Measurements from ENCODE around the gene MFSD12.
A peak's percentile ranks its signal among the peaks of the same experiment; 100 is the strongest.

Gene MFSD12

DNA sequence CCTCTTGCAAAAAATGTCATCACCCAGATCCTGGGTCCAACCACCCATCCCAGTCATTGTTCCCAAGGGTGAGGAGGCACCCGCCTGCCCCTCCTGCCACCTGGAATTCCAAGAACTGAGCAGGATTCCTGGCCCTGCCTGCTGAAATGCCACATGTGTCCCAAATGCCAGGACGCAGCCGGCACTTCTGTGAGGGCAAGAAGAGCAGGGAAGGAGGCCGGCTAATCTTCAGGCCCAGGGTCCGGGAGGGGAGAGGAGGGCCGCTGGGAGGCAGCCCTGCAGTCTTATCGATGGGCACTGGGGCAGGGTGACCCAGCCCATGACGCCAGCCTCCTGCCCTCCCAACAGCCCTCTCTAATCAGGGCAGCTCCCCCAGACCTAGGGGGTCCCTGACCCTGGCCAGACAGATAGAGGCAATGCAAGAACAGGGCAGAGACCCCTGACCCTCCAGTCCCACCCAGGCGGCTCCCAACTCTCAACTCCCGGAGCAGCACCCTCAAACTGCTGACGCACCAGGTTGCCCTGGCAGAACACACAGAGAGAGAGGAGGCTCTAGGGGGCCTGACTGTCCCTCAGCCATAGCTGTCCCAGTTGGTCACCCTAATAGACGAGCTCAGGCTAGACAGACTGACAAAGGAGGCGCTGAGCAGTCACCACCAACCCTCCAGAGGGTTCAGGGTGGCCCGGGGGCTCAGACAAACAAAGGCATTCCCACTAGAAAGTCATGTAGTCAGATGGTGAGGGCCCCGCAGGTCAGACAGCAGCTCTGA is 1.5 kb downstream of the MFSD12 start:
- DNase-seq = no peak

DNA sequence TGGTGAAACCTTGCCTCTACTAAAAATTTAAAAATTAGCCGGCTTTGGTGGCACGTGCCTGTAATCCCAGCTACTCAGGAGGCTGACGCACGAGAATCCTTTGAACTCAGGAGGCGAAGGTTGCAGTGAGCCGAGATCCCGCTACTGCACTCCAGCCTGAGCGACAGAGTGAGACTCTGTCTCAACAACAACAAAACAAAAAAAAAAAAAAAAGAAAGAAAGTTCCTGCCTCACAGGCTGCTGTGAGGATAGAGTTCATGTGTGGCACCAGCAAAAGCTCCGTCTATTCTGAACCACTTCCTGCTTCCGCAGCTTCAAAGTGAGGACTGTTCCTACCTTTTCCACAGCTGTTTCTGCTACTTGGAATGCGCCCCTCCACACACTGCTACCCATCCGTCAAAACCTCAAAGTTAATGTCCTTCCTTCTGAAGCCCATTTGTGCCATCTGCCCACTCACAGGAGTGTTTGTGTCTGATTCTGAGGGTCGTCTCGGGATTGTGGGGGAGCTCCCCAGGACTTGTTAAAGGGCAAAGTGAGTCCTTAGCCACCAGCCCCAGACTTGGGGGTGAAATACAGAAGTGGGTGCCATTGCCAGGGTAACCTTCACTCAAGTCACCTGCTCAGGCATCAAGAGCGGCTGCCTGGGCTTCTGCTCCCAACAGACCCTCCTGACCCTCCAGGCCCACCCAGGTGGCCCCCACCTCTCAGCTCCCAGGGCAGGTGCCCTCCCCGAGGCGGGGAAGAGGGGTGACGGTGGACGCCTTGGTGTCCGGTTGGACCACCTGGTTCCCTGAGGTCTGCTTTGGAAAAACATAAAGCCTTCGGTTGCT is 2.9 kb downstream of the MFSD12 start:
- DNase-seq = no peak

DNA sequence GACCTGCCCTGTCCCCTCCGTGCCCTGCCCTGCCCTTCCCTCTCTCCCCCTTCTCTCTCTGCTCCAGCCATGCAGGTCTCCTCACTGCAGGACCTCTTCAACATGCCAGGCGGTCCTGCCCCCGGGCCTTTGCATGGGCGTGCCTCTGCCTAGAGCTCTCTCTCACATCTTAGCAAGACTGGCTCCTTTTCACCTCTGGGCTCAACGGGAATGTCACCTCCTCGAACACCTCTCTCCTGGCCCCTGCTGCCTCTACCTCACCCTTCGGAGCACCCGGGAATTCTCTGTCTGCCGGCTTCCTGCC is 5.6 kb downstream of the MFSD12 start:
- no peak for DNase-seq

DNA sequence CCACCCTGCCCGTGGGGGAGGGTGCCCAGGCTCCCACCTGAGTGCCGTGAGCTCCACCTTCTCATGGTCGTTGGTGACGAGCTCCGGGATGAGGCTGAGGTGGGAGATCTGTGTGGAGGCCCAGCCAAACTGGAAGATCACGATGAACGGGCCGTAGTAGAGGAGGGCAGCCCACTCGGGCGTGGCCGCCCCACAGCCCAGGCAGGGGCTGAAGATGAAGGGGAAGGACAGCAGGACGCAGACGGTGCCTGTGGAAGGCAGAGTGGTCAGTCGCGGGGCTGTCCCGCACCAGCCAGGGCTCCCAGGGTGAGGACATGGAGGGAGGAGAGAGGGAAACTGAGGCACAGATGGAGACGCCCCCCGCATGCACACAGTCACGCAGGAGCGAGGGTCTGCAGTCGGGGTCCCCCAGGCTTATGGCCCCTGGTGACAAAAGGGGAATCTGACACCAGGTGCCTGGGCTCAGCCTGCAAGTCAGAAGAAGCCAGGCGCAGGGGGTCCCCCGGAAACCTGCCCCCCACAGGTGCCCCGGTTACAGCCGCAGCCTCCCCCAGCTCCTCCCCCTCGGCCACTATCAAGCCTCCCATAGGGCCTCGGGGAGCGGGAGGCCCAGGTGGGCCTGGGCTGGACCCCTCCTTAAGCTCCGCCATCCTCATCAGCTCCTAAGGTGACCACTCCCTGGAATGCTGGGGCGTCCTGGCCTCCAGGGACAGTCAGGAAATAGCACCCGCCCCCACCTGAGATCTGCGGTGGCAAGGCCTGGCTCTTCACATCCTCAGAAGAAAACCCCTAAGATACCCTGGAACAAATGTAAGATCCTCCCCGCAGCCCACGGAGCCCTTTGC is 6.2 kb downstream of the MFSD12 start:
- DNase-seq = no peak

DNA sequence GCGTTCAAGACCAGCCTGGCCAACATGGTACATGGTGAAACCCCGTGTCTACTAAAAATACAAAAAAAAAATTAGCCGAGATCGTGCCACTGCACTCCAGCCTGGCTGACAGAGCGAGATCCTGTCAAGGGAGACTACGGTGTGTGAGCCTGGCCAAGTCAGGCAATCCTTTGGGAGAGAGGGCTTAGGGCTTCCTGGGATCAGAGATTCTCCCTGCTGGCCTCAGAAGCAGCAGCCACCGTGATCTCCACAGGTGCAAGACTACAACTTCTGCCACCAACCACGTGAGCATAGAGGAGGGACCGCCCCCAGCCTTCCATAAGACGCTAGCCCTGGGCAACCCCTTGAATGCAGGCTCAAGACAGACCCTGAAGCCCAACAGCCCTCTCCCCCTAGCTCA is 7.6 kb downstream of the MFSD12 start:
- DNase-seq = no peak

DNA sequence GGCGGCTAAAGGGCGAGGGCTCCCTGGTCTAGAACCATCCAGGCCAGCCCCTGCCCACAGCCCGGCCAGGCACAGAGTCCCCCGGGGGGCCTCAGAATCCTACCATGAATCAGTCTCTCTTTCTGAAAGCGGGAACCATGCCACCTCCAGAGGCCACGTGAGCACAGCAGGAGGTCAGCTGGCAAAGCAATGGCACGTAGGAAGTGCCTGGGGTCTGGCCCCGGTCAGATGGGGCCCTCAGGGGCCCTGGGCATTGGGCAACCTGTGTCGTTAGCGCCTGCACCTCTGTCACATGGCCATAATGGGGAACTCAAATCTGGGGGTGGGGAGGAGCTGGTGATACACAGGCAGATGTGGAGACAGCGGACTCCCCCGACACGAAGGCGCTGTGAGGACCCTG is 8.8 kb downstream of the MFSD12 start:
- DNase-seq = no peak

DNA sequence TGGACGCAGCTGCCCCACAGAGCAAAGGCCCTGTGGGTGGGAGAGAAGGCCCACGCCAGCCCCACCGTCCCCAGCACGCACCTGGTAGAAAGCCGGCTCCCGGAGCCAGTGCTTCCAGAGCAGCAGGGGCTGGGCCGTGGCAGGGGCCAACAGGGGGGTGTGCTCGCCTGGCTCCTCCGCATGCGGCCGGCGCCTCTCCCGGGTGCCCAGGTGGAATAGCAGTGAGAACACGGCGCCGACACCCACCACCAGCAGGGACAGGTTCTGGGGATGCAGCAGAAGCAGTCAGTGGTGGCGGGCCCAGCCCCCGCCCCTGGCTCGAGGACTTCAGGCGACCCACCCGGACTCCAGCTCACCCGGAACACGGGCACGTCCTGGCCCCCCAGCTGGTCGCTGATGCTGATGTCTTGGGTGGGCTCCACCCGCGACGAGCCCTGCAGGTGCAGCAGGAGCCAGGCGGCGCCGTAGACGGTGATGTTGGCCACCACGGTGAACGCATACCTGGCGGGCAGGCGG is 9.6 kb downstream of the MFSD12 start:
- DNase-seq = no peak

DNA sequence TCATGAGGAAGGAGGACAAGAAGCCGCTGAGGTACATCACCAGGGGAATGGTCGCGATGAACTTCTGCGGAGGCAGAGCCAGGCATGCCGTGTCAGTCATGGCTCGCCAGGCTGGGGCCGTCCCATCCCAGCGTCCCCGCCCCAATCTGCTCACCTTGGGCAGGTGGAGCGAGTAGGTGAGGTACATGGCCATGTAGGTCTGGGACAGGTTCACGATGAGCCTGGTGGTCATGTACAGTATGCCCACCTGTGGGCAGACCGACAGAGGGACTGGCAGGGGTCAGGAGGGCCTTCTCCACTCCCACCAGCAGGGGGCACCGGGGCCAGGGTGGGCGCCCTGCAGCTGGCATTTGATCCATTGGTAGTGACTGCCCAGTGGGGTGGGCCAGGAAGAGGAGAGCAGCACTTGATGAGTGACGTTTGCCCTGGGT is 10.1 kb downstream of the MFSD12 start:
- peak in 1 of 4 experiments; percentile 31 for DNase-seq

DNA sequence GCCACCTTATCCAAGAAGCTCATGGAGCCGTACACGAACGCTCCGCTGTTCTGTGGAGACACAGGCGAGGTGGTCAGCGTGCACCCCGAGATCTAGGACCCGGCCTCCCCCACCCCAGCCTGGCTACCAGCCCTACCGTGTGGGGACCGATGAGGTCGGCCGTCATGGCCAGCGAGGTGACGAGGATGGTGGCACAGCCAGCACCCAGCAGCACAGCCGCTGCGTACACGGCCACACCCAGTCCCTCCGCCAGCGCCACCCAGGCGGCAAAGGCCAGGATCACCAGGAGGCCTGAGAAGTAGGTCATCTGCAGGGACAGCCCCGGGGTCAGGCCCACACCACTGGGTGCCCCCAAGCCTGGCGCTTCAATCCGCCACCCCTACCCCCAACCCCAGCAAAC is 11.3 kb downstream of the MFSD12 start:
- no peak for DNase-seq

DNA sequence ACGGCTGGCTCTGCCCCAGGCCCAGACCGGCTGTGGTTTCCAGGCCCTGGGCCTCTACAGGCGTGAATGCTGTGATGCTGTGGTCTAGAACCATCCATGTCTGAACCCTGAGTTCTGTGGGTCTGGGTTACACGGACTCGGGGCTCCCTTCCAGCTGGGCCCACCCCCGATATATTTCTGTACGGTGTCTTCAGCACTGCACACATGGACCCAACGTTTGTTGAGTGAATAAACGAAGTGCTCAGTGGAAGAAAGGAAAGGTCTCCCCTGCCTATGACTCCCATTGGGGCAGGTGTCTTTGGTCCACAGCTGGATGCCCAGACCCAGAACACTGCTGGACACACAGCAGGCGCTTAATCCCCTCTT is 11.7 kb downstream of the MFSD12 start:
- DNase-seq = no peak

DNA sequence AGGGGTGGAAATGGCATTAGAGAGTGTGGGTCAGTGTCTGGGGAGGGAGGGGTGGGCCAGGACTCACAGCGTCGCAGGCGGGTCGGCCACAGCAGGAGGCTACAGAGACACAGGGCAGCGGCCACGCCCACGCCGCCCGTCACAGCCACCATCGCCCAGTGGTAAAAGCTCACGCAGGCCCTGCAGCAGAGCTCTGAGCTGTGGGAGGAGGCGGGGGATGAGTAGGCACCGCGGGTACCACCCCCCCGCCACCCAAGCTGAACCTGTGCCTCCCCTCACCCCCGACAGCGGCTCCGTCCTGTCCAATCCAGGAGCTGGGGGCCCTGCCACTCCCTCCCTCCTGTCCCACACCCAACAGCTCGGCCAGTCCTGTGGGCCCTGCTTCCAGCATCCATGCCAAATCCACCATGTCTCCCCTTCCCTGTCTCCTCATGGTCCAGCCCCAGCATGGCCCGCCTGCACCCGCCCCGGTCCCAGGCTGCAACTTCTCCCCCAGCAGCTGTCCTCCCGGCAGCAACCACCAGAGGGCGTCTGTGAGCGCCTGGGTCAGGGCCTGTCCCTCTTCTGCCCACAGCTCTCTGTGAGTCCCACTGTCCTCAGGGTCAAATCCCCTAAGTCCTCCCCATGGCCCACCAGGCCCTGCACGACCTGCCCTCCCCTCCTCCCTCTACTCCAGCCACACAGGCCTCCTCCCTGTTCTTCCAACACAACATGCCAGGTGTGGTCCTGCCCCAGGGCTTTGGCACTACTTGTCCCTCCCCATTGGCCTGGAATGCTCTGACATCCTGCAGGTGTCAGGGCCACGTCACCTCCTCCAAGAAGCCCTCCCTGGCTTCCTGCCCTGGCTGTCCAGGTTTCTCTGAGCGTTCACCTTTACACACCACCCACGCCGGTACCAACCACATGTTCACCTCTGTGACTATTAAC is 12.4 kb downstream of the MFSD12 start:
- DNase-seq = peak; percentile 56 to 81 (median 72)

DNA sequence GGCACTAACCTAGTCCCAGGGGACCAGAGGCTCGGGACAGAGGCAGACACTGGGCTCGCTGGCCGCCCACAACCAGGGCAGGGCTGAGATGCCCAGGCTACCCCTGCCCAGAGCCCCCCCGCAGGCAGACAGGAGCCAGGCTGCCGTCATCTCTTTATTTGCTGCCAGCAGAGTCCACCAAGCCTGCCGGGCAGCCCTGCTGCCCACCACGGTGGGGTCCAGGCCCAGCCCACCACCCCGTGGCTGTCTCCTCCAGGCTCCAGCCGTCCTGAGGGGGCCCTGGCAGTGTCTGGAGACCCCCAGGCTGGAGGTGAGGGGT is 13.4 kb downstream of the MFSD12 start:
- DNase-seq = no peak

DNA sequence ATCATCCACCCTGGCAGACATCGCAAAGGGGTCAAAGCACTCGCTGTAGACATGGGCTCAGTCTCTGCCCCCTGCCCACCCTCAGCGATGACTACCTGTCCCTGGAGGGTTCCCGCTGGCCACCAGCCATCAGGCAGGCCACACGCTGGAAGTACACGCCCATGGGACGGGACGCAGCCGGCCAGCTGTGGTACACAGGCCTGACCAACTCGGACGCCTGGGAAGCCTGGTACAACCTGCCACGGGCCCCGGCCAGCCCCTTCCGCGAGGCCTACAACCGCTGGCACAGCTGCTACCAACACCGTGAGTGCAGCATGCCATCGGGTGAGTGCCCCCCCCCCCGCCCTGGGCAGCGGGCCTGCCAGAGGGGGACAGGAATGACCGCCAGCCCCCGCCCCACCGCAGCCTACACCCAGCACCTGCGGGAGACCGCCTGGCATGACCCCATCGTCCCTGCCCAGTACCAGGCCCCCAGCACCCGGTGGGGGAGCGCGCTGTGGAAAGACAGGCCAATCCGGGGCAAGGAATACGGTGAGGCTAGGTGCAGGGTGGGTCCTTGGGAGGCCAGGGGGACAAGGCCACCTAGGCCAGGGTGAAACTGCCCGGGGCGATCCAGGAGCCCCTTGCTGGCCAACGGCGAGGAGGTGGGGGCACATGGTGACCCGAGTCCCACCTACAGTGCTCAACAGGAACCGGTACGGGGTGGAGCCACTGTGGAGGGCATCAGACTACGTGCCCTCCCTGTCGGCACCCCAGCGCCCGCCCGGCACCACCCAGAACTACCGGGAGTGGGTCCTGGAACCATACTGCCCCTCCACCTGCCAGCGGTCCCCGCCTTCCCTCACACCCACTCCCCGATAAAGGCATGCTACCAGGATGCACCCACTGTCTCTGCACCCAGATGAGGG is 14.0 kb downstream of the MFSD12 start:
- DNase-seq = no peak

DNA sequence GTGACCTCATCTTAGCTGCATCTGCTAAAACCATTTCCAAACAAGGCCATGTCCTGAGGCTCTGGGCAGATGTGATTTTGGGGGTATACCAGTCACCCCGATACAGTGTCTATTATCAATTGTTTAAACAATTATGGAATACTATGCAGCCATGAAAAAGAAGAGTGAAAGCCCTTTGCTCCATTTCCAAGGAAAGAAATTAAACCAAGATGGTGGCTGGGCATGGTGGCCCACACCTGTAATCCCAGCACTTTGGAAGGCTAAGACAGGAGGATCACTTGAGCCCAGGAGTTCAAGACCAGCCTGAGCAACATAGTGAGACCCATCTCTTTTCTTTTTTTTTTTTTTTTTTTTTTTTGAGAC is 17.6 kb downstream of the MFSD12 start:
- DNase-seq = no peak

DNA sequence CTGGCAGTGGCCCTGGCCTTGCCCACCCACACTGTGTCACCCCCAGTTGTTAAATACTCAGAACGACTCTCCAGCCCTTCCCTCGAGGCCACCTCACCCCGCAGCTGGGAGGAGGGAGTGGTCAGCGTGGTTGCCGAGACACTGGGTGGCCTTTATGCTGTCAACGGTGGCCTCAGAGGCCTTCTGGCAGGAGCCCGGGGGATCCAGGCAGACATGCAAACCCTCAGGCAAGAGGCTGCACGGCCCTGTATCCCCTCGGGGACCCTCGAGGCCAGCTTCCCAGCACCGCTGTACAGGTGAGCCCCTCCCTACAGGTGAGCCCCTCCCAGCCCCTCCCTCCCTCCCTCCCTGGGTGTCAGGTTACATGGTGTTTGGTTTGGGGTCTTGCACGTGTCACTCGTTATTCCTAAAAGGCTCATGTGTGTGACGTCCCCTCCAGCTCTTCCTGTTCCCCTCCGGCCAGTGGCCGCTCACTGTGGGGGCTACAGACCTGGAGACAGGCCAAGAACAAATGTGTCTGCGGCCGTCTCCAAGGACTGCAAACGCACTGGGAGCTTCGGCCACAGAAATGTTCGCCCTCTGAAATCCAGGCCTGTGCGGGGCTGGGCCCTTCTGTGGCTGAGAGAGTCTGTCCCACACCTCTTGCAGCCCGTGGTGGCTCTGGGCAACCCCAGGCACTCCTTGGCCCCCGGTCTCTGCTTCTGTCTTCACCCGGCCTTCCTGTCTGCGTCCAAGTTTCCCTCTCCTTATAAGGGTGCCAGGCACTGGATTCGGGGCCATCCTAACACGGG is 18.2 kb downstream of the MFSD12 start, which contains the start of gene TEKTIP1:
TSS of gene TEKTIP1 (plus strand) at position 210 of the 791 bp plus-strand sequence. CDS start at position 214, 4 bp downstream.
- no peak for DNase-seq

DNA sequence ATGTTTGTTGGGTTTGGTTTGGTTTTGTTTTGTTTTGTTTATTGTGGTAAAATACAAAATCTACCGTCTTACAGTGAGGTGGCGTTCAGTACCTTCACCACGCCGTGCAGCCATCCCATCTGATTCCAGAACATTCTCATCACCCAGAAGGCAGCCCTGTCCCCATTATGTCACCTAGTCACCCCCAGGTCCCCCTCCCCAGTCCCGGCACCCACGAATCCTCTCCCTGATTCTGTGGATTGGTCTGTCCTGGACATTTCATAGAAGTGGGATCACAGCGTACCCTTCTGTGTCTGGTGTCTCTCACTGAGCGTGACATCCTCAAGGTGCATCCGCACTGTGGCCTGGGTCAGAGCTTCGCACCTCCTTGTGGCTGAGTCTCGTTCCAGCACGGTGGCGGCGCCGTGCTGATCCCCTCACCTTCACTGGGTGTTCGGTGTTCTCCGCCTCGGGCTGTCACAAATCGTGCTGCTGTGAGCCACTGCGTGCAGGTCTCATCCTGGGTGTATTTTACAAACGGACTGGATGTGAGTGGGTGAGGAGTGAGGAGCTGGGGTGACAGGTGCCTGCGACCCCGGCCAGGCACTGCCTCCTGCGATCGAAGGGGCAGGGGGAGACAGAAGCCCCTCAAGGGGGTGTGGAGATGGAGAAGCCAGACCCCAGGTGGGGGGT is 19.0 kb downstream of the MFSD12 start:
- no peak for DNase-seq

DNA sequence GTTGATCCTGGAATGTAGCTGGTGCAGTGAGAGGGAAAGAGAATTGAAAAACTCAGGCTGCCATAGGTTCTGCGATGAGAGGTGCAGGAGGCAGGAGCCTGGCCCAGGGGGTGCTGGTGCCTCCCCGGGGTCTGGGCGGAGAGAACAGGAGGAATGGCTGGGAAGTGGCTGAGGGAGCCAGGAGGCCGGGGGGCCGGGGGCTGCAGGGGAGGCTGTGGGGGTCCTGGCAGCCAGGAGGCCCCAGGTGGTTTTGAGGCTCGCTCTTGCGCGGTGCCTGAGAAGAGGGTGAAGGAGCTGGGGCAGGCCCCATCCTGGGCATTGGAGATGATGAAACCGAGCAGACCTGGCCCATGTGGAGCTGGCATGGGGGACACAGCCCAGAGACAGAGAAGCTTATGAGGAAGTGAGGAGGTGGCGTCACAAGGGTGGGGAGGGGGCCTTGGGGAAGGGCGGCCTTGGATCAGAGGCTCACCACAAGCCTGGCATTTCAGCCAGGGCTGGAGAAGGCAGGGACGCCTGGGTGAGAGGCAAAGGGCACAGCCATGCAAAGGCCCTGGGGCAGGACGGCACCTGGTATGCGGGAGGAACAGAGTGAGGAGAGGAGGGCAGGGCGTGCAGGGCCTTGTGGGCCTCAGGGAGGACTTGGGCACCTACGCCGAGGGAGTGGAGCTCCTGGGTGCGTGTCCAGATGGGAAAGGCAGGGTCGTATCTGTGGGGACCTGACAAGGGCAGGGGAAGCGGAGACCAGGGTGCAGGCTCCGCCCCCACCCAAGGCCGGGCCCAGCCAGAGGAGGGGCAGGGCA is 19.7 kb downstream of the MFSD12 start:
- DNase-seq = no peak

DNA sequence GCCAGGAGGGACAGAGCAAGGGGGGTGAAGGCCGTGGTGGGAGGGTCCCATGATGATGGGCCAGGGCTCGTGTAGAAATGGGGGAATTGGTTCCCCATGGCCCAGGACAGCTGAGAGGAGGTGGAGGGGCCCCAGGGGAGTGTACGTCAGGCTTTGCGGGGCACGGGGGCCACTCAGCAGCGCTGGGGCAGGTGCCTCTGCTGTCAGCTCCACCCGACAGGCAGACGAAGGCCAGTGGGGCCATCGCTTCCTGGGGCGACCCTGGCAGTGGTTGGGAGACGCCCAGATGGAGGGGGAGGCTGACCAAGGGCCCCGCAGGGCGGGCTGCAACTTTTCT is 20.3 kb downstream of the MFSD12 start:
- DNase-seq = no peak

Measured in activated CD4-positive, CD25-positive, alpha-beta regulatory T cell (primary cell).